Mesenchymal stem cell (in vitro differentiated cells and primary cell): ENCODE results near the gene SPNS3.
A peak's percentile ranks its signal among the peaks of the same experiment; 100 is the strongest.

ENCODE experiments used
- DNase-seq: peaks from one replicate; pipeline ENCODE4 v3.0.0-alpha.2; 2013
- H2AFZ ChIP-seq: one replicate; pipeline ENCODE4 v1.6.1; 2013; ENCODE audit warnings: low read depth, mild to moderate bottlenecking, control low read depth, inconsistent platforms, low read length, moderate library complexity
- H2AK5ac ChIP-seq: 2 replicates; pipeline ENCODE4 v1.6.1; 2013; ENCODE audit warnings: low read length, moderate library complexity, mild to moderate bottlenecking, inconsistent platforms; ENCODE audit not compliant: severe bottlenecking
- H2BK120ac ChIP-seq: one replicate; pipeline ENCODE4 v1.6.1; 2013; ENCODE audit warnings: low read depth, mild to moderate bottlenecking, inconsistent platforms, low read length, moderate library complexity
- H2BK12ac ChIP-seq, 2 experiments: one replicate each; pipeline ENCODE4 v1.6.1; 2013; ENCODE audit warnings: inconsistent platforms in 2 of 2, low read length in 2 of 2, mild to moderate bottlenecking in 2 of 2, moderate library complexity in 2 of 2, control low read depth in 1 of 2
- H2BK15ac ChIP-seq: one replicate; pipeline ENCODE4 v1.6.1; 2013; ENCODE audit warnings: mild to moderate bottlenecking, low read depth, inconsistent platforms; ENCODE audit not compliant: poor library complexity, severe bottlenecking
- H2BK5ac ChIP-seq: 2 replicates; pipeline ENCODE4 v1.6.1; 2013; ENCODE audit warnings: low read depth, mild to moderate bottlenecking, low read length, control low read depth, inconsistent platforms; ENCODE audit not compliant: poor library complexity, severe bottlenecking
- H3K14ac ChIP-seq, 2 experiments: one replicate each; pipeline ENCODE4 v1.6.1; 2013; ENCODE audit warnings: inconsistent platforms in 2 of 2, low read length in 2 of 2, control low read depth in 1 of 2, mild to moderate bottlenecking in 1 of 2, moderate library complexity in 1 of 2
- H3K18ac ChIP-seq, 2 experiments: one replicate each; pipeline ENCODE4 v1.6.1; 2013; ENCODE audit warnings: inconsistent platforms in 2 of 2, low read length in 2 of 2, control low read depth in 1 of 2, low read depth in 1 of 2, mild to moderate bottlenecking in 1 of 2
- H3K23ac ChIP-seq, 2 experiments: one replicate each; pipeline ENCODE4 v1.6.1; 2013; ENCODE audit warnings: inconsistent platforms in 2 of 2, low read length in 2 of 2, mild to moderate bottlenecking in 2 of 2, moderate library complexity in 2 of 2, control low read depth in 1 of 2
- H3K27ac ChIP-seq: 2 replicates; pipeline ENCODE4 v1.5.1; 2013; ENCODE audit warnings: mild to moderate bottlenecking, moderate library complexity, low read length, control low read depth, inconsistent platforms; ENCODE audit not compliant: poor library complexity, severe bottlenecking
- H3K27me3 ChIP-seq, 2 experiments: 2 replicates each; pipeline versions ENCODE4 v1.6.1 to v1.7.0; 2013; ENCODE audit warnings: low read length in 2 of 2, mild to moderate bottlenecking in 2 of 2, moderate library complexity in 2 of 2, control low read depth in 1 of 2, inconsistent platforms in 1 of 2; ENCODE audit not compliant: control insufficient read depth in 1 of 2, insufficient read depth in 1 of 2
- H3K36me3 ChIP-seq, 2 experiments: 2 replicates each; pipeline versions ENCODE4 v1.6.1 to v1.7.0; 2013; ENCODE audit warnings: low read length in 2 of 2, control low read depth in 1 of 2, inconsistent platforms in 1 of 2, low read depth in 1 of 2, mild to moderate bottlenecking in 1 of 2; ENCODE audit not compliant: insufficient read depth in 2 of 2, control insufficient read depth in 1 of 2
- H3K4ac ChIP-seq, 2 experiments: one replicate each; pipeline ENCODE4 v1.6.1; 2013; ENCODE audit warnings: inconsistent platforms in 2 of 2, low read length in 2 of 2, mild to moderate bottlenecking in 2 of 2, moderate library complexity in 2 of 2, control low read depth in 1 of 2, low read depth in 1 of 2
- H3K4me1 ChIP-seq: 2 replicates; pipeline ENCODE4 v1.6.1; 2013; ENCODE audit warnings: low read depth, low read length, control low read depth; ENCODE audit not compliant: control insufficient read depth, insufficient read depth
- H3K4me2 ChIP-seq: 2 replicates; pipeline ENCODE4 v1.6.1; 2013; ENCODE audit warnings: low read length, mild to moderate bottlenecking, inconsistent platforms; ENCODE audit not compliant: poor library complexity, severe bottlenecking
- H3K4me3 ChIP-seq, 2 experiments: 2 replicates each; pipeline versions ENCODE4 v1.5.1 to v1.7.0; 2013; ENCODE audit warnings: low read length in 2 of 2, mild to moderate bottlenecking in 2 of 2, control low read depth in 1 of 2, low read depth in 1 of 2; ENCODE audit not compliant: insufficient read depth in 1 of 2
- H3K79me1 ChIP-seq: replicated peaks from 2 replicates; pipeline ENCODE4 v1.6.1; 2013; ENCODE audit warnings: mild to moderate bottlenecking, control low read depth, low read length, inconsistent platforms; ENCODE audit not compliant: poor library complexity, severe bottlenecking
- H3K9ac ChIP-seq: 2 replicates; pipeline ENCODE4 v1.7.0; 2013; ENCODE audit warnings: mild to moderate bottlenecking, low read length, moderate library complexity
- H3K9me3 ChIP-seq: 2 replicates; pipeline ENCODE4 v1.7.0; 2013; ENCODE audit warnings: mild to moderate bottlenecking, low read length; ENCODE audit not compliant: control insufficient read depth
- H4K8ac ChIP-seq: one replicate; pipeline ENCODE4 v1.6.1; 2013; ENCODE audit warnings: inconsistent platforms, mild to moderate bottlenecking, low read length, moderate library complexity
- H4K91ac ChIP-seq: one replicate; pipeline ENCODE4 v1.6.1; 2013; ENCODE audit warnings: mild to moderate bottlenecking, low read length, inconsistent platforms
- WGBS: methylation state at CpG from one replicate; pipeline ENCODE4 v1.1.7; 2013; ENCODE audit warnings: mixed read lengths; 5-methylcytosine and 5-hydroxymethylcytosine counted together

Gene SPNS3

DNA sequence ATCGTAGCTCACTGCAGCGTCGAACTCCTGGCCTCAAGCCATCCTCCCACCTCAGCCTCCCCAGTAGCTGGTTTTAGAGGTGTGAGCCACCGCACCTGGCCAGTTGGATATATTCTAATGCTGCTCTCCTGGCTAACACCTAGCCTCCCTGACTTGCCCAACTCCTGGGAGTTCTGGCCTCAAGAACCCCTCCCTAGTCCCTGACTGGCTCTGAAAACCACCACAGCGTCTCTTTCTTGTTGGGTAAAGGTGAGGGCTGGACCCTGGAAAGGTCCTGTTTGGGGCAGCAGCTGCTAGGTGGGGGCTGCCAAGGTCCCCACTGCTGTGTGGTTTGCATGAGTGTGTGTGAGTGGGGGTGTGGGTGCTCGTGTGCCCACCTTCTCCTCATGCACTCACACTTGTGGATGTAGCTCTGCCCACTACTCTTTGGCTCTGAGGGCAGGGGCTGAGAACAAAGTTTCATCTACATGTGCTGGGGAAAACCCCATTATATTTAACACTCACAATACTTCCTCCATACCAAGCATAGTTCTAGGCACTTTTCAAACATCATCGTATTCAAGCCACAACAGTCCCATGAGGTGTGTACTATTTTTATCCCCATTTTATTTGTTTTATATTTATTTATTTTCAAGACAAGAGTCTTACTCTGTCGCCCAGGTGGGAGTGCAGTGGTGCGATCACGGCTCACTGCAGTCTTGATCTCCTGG lies 7.1 kb upstream of the SPNS3 start:
- no peak for DNase-seq
- 97% methylated on average over 8 of the region's 10 CpGs for WGBS

DNA sequence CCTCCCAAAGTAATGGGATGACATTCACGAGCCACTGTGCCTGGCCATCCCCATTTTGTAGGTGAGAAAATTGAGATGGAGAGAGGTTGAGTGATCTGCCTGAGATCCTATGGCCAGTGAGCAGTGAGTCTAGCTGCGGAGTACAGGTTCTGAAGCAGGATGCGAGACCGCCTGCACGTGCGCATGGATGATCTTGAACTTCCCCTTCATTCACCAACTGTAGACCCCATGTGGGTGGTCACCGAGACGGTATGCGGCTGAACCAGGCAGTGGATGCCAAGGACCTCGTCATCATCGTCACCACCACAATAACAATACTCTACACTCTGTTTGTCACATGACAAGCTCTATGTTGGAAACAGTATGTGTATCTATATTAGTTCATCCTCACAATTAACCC lies 6.2 kb upstream of the SPNS3 start:
- Histone ChIP-seq H2AK5ac (no peak overlapping the region), H4K8ac (no peak overlapping the region), H3K4ac (no peak overlapping the region), H3K18ac (no peak overlapping the region), H2AFZ (no peak overlapping the region), H3K4me3 (no peak overlapping the region), H3K9me3 (no peaks in the 10 kb centered on the region), H4K91ac (no peak overlapping the region), H2BK12ac (no peak overlapping the region), H3K36me3 (no peaks in the 10 kb centered on the region), H2BK5ac (no peak overlapping the region), H3K9ac (no peak overlapping the region), H3K79me1 (no peaks in the 10 kb centered on the region), H2BK15ac (no peak overlapping the region), H3K27me3 (peaks cover 0 to 5% of the 10 kb centered on the region in 2 experiments), H3K27ac (no peak overlapping the region), H3K4me1 (peaks cover 2% of the 10 kb centered on the region), H3K4me2 (no peak overlapping the region), H2BK120ac (no peak overlapping the region), H3K23ac (no peak overlapping the region), H3K14ac (peak overlapping the region in 1 of 2 experiments; percentile 0)
- 95% methylated on average over 9 of the region's 11 CpGs for WGBS
- no peak for DNase-seq

More for the DNA sequence above, 7.1 kb upstream of the SPNS3 start:
- Histone ChIP-seq H3K4me2 (no peak overlapping the region), H4K91ac (no peak overlapping the region), H2BK12ac (no peak overlapping the region), H4K8ac (no peak overlapping the region), H3K4ac (no peak overlapping the region), H3K27ac (no peak overlapping the region), H2BK5ac (no peak overlapping the region), H3K27me3 (peaks cover 0 to 5% of the 10 kb centered on the region in 2 experiments), H3K23ac (no peak overlapping the region), H2BK120ac (no peak overlapping the region), H3K4me1 (peaks cover 2% of the 10 kb centered on the region), H3K79me1 (no peaks in the 10 kb centered on the region), H3K14ac (peak overlapping the region in 1 of 2 experiments; percentile 71), H3K9me3 (no peaks in the 10 kb centered on the region), H3K9ac (no peak overlapping the region), H3K18ac (no peak overlapping the region), H2AFZ (no peak overlapping the region), H3K4me3 (no peak overlapping the region), H3K36me3 (no peaks in the 10 kb centered on the region), H2BK15ac (no peak overlapping the region), H2AK5ac (no peak overlapping the region)

DNA sequence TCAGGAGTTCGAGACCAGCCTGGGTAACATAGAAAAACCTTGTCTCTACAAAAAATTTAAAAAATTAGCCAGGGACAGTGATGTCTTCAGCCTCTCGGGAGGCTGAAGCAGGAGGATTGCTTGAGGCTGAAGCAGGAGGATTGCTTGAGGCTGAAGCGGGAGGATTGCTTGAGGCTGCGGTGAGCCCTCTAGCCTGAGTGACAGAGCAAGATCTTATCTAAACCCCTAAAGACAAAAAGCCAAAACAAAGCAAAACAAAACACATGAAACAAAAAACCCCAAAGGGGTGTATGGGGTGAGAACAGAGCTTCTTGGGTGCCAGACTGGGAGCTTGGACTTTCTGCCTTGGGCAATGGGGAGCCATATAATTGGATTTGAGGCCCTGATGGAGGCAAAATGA lies 2.6 kb downstream of the SPNS3 start:
- Histone ChIP-seq H2BK5ac (no peak overlapping the region), H2AK5ac (no peak overlapping the region), H3K14ac (no peak overlapping the region), H2BK15ac (no peak overlapping the region), H3K27ac (no peak overlapping the region), H3K4ac (no peak overlapping the region), H3K4me3 (no peak overlapping the region), H3K79me1 (no peaks in the 10 kb centered on the region), H2AFZ (no peak overlapping the region), H3K36me3 (no peaks in the 10 kb centered on the region), H3K9me3 (no peaks in the 10 kb centered on the region), H3K23ac (no peak overlapping the region), H2BK12ac (no peak overlapping the region), H3K18ac (no peak overlapping the region), H3K9ac (no peak overlapping the region), H3K4me1 (peaks cover 8% of the 10 kb centered on the region), H3K27me3 (peaks cover 16 to 56% of the 10 kb centered on the region in 2 experiments), H2BK120ac (no peak overlapping the region), H4K91ac (no peak overlapping the region), H3K4me2 (no peak overlapping the region), H4K8ac (no peak overlapping the region)
- DNase-seq, result no peak
- WGBS, result 86% methylated on average over 2 of the region's 4 CpGs

- H3K4ac ChIP-seq, result no peak overlapping the region
- no peak overlapping the region for H2AK5ac ChIP-seq
- H3K14ac ChIP-seq, result no peak overlapping the region
- no peak overlapping the region for H3K27ac ChIP-seq
- H4K8ac ChIP-seq, result no peak overlapping the region
- peaks cover 16 to 61% of the 10 kb centered on the region in 2 experiments for H3K27me3 ChIP-seq
- no peak overlapping the region for H2BK120ac ChIP-seq
- H3K4me3 ChIP-seq, result no peak overlapping the region
- DNase-seq, result no peak
- H3K18ac ChIP-seq, result no peak overlapping the region
- H2BK15ac ChIP-seq, result no peak overlapping the region
- peaks cover 8% of the 10 kb centered on the region for H3K4me1 ChIP-seq
- no peak overlapping the region for H2AFZ ChIP-seq
- no peak overlapping the region for H3K23ac ChIP-seq
- H2BK5ac ChIP-seq, result no peak overlapping the region
- H4K91ac ChIP-seq, result no peak overlapping the region
- no peak overlapping the region for H3K4me2 ChIP-seq
- 84% methylated on average over 7 of the region's 7 CpGs for WGBS
- H3K9me3 ChIP-seq, result no peaks in the 10 kb centered on the region
- no peak overlapping the region for H3K9ac ChIP-seq
- no peaks in the 10 kb centered on the region for H3K36me3 ChIP-seq
- H3K79me1 ChIP-seq, result no peaks in the 10 kb centered on the region
- no peak overlapping the region for H2BK12ac ChIP-seq
Measured at GRCh38 chr17:4436846-4437245, 3.1 kb downstream of the SPNS3 start.
